SH-SY5Y (cell line): Measurements from ENCODE around the gene SRRD.

ENCODE experiments used
- GATA2 ChIP-seq: IDR thresholded peaks from 2 replicates; pipeline ENCODE4 v1.6.1; 2011; ENCODE audit warnings: mild to moderate bottlenecking, low read depth, low read length
- GATA3 ChIP-seq: IDR thresholded peaks from 2 replicates; pipeline ENCODE4 v1.6.1; 2011; ENCODE audit warnings: low read depth, mild to moderate bottlenecking, low read length, moderate library complexity

Gene SRRD

DNA sequence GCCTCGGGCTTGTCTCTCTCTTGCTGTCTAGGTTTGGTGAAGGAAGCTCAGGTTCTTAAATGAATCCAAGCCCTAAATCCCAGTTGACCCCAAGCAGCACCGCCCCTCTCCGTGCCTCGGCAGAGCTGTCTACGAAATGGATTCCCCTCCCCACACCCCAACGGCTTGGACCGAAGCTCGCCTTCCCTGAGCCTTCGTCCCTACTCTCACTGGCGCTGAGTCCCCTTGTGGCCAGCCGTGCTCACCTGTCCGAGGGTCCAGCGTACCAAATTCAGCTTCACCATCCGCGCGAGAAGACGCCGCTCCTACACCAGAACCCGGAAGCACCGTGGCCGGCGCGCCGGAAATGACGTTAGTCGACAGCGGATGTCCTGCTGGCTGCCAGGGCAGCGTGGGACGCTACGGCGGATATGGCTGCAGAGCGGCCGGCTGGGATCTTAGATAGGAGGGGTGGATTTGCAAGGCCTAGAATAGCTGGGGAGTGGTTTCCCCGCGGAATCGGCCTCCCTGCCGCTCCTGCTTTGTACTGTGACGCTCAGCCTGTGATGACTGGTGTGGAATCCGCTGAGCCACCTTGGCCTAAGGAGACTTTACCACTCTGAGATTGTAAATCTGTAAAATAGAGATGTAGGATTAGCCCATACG, 28.6 kb downstream of the SRRD start, which contains the start of gene TFIP11:
Gene TFIP11 (minus strand): TSS at position 325 of the 645 bp plus-strand sequence. CDS start 2,201 bp downstream, outside the sequence.
- TF ChIP-seq GATA3 = no peak
- TF ChIP-seq GATA2 = 0 out of 2 replicates have a peak, but pooled peaks have one; percentile 19

DNA sequence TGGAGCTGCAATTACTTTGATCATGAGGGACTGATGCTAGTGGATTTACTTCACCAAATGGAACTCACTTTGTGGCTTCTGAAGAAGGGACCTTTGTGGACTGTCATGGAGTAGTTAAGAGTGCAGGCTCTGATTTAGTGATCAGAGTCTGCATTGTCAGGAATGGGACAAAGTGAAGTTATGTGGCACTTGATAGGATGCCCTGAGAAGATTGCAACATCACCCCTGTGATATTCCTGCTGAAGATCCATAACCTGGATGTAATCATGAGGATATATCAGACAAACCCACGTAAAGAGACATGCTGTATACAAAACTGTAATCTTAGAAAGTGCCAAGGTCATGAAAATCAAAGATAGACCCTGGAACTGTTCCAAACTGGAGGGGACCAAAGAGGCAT, 30.2 kb downstream of the SRRD start:
- TF ChIP-seq GATA2 (no peak), GATA3 (no peak)

GRCh38 chr22:26514419-26515161, 30.9 kb downstream of the SRRD start:
- TF ChIP-seq GATA3 (no peak), GATA2 (no peak)

- TF ChIP-seq GATA3 = no peak
- TF ChIP-seq GATA2 = no peak
These were observed 32.3 kb downstream of the SRRD start for GRCh38 chr22:26515931-26516330.

DNA sequence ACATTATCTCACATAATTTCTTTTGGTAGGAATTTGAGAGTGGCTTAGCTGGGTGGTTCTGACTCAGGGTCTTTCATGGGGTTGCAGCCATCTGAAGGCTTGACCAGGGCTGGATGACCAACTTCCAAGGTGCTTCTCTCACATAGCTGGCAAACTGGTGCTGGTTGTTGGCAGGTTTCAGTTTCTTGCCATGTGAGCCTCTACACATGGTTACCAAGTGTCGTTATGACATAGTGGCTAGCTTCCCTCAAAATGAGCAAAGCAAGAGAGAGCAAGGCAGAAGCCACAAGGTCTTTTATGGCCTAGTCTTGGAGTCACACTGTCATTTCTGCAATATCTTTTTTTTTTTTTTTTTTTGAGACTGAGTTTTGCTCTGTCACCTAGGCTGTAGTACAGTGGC, 32.8 kb downstream of the SRRD start:
- TF ChIP-seq GATA3 = no peak
- no peak for TF ChIP-seq GATA2

DNA sequence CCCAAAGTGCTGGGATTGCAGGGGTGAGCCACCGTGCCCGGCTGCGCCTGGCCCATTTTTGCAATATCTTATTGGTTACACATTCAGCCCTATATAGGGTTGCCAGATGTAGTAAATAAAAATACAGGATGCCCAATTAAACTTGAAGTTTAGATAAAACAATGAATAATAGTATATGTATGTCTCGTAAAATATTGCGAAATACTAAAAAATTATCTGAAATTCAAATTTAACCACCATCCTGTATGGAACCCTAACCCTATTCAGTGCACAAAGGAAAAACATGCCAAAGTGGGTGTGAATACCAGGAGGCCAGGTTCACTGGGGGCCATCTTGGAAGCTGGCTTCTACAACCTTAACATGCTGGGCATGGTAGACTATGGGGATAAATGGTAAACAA, 33.8 kb downstream of the SRRD start:
- TF ChIP-seq GATA2 = no peak
- TF ChIP-seq GATA3 = no peak

GRCh38 chr22:26522012-26522411, 38.3 kb downstream of the SRRD start:
- TF ChIP-seq GATA2 (no peak), GATA3 (no peak)

- TF ChIP-seq GATA2 (no peak), GATA3 (no peak)
These were observed 38.9 kb downstream of the SRRD start for GRCh38 chr22:26522592-26522991.

- no peak for TF ChIP-seq GATA2
- TF ChIP-seq GATA3 = no peak
These were observed 41.2 kb downstream of the SRRD start for GRCh38 chr22:26524870-26525269.

GRCh38 chr22:26525946-26526564, 42.4 kb downstream of the SRRD start:
- TF ChIP-seq GATA2 (no peak), GATA3 (no peak)

DNA sequence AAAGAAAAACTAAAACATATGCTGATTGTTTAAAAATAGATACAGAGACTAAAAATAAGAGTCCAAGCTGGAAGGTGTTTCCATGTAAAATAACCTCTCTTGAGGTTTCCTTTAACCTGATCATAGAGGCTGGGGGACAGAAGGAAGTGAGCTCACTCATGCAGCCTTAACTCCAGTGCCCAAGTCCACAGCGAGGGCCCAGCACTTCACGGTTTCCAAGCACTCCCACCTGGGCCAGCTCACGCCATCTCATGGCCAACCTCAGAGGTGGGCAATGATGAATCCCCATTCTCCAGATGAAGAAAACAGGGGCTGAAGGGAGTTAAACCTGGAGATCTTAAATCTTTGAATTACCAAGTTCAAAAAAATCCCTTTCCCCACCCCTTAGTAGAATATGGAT, 43.5 kb downstream of the SRRD start:
- TF ChIP-seq GATA3 (no peak), GATA2 (no peak)

DNA sequence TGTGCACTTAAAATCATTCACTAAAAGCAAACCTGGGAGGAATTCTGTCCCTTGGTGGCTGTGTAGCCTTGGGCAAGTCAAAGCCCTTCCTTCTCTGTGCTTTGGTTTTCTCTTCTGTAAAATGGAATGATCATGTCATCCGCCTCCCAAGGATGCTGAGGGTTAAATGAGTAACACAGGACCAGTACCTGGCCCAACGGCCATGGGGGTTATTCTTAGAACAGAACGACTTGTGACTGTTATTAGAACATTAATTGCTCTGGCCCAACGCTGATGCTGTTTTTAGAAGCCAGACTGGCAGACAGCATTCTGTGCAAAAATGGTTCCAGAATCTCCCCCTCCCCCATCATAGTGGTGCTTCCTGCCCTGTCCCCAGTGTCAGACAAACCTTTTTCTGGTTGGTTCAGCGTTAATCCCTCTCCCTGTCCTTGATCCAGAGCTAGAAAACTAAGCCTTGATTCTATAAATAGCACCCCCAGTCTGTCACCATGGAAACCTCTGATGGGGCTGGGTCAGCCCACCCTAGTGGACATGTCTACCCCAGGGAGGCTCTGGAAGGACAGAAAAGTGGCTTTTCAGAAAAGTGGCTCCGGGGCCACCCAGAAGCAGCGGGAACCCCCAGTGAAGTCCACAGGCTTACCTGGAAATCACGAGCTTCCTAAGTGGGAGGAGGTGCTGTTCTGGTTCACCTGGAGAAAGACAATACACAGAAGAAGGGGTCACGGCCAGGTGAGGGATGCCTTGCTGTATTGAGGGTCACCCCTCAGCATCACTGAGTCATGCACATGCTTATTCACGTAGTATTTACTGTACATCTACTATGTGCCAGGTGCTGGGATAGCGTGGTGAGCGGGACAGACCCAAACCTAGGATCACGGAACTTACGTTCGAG, 44.1 kb downstream of the SRRD start:
- TF ChIP-seq GATA3 = no peak
- no peak for TF ChIP-seq GATA2

GRCh38 chr22:26529345-26529744, 45.7 kb downstream of the SRRD start:
- TF ChIP-seq GATA3 (no peak), GATA2 (no peak)
